NCI-H460 (cell line): ENCODE data around the gene UBE3A. TPM values are rescaled to one million over a fixed set of nuclear protein-coding genes. Genes with fewer than 3 reads are reported as not detected.
A peak's percentile ranks its signal among the peaks of the same experiment; 100 is the strongest.
"Not testable (repeated sequence)": the region's sequence is repeated elsewhere in the genome, so short reads cannot be mapped to it uniquely, and the experiment has no call there.

ENCODE experiments used
- DNase-seq: peaks from one replicate; pipeline ENCODE4 v3.0.0-alpha.2; 2016; ENCODE audit warnings: low read depth; ENCODE audit errors: extremely low read depth
- total RNA-seq: library from RNA; depleted of rRNA; stranded (reverse); fragments of >200 nt; shearing (Covaris generic); gene quantifications from 2 replicates; pipeline ENCODE4 v1.2.3, GENCODE V29; 2014

The UBE3A gene
- total RNA-seq, 1 experiment from 2014 or later, result 82.6 TPM

GRCh38 chr15:25439369-25439836 lies 579 bp upstream of the UBE3A start:
- DNase-seq, result peak; percentile 18

DNA sequence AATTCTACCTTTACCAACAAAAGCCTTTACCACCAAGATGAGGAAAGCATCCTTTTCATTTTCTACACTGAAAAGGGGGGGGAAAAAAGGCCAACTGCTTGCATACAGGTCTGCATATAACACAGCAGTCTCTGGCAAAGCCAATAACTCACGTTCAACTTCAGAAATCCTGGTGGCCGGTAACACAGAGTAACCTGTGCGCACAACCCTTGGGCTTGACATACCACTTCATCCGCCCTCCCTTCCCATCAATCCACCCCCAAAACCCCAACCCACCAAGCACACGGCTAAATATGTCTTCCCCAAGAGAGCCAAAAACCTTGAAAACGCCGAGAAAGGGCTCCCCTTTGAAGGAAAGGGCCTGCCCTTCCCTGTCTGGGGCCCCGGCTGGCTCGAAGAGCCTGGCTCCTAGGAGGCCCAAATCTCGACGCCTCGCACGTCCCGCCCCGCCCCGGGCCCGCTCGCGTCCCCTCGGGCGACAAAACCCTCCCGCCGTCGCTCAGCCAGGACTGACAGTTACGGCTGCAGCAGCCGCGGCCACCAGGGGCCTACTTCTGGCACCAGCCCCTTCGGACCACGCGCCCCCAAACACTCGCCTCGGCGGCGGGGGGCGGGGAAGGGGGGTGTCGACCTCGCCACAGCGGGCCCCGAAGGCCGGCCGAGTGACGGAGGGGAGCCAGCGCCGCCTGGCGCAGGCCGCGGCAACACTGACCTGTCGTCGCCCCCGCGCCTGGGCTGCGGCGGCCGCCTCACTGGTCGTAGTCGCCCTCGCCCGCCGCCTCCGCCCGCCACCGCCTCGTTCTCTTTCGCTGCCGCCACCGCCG lies 835 bp downstream of the UBE3A start:
- DNase-seq, result peak; percentile 18

GRCh38 chr15:25436707-25437106 lies 2.1 kb downstream of the UBE3A start:
- DNase-seq, result no peak

- DNase-seq, result no peak
Measured at GRCh38 chr15:25435474-25436243, 3.2 kb downstream of the UBE3A start.

DNA sequence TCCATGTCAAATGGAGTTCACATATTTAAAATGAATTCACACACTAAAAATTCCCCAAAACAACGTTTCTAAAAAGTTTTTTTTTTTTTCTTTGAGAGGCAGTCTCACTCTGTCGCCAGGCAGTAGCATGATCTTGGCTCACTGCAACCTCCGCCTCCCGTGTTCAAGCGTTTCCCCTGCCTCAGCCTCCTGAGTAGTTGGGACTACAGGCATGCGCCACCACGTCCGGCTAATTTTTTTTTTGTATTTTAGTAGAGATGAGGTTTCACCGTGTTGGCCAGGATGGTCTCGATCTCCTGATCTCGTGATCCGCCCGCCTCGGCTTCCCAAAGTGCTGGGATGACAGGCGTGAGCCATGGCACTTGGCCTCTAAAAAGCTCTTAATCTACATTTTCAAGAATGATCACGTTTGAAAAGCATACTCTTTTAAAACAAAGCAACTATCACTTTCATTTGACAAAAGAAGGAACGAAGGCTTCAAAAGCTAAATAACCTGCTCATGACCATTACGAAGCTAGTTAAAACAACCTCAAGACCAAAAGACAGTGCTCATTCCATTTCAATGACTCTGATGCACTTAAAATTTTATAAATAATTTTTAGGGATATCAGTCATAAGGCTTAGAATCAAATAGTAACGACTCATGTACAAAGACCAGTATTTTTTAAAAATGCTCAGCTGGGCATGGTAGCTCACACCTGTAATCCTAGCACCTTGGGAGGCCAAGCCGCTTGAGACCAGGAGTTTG lies 5.5 kb downstream of the UBE3A start:
- DNase-seq, result no peak

- DNase-seq, result no peak
Measured at GRCh38 chr15:25431836-25432561, 6.8 kb downstream of the UBE3A start.

DNA sequence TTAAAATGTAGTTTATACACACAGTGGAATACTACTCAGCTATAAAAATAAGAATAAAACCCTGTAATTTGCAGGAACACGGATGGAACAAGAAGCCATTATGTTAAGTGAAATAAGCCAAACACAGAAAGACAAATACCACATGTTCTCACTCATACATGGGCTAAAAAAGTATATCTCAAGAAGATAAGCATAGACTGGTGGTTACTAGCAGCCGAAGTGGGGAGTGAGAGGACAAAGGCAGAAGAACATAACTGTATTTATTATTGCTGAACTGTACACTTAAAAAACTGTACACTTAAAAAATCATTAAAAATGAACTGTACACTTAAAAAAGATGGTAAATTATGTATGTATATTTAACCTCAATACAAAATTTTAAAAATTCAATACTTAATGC lies 11.0 kb downstream of the UBE3A start:
- DNase-seq, result no peak

- no peak for DNase-seq
Measured at GRCh38 chr15:25426896-25427610, 11.8 kb downstream of the UBE3A start.

- no peak for DNase-seq
Measured at GRCh38 chr15:25424073-25424472, 14.8 kb downstream of the UBE3A start.

- DNase-seq, result no peak
Measured at GRCh38 chr15:25422021-25422420, 16.8 kb downstream of the UBE3A start.

- no peak for DNase-seq
Measured at GRCh38 chr15:25418202-25418601, 20.6 kb downstream of the UBE3A start.

DNA sequence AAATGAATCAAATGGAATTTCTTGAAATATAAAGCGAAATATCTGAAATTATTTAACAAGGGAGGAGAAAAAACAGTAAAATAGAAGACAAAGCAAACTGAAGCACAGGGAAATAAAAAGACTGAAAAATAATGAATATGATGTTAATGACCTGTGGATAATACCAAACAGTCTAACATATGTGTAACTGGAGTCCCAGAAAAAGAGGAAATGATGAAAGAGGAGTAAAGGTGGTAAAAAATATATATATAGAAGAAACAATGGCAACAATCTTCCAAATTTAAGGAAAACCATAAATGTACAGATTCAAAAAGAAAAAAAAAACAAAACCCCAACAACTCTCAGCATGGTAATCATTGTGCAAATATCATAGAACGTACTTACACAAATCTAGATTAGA lies 21.2 kb downstream of the UBE3A start:
- no peak for DNase-seq

GRCh38 chr15:25416693-25417092 lies 22.1 kb downstream of the UBE3A start:
- DNase-seq, result no peak

- no peak for DNase-seq
Measured at GRCh38 chr15:25415707-25416106, 23.1 kb downstream of the UBE3A start.

- DNase-seq, result no peak
Measured at GRCh38 chr15:25415217-25415616, 23.6 kb downstream of the UBE3A start.

- no peak for DNase-seq
Measured at GRCh38 chr15:25410649-25411048, 28.2 kb downstream of the UBE3A start.

GRCh38 chr15:25409731-25410130 lies 29.1 kb downstream of the UBE3A start:
- not testable (repeated sequence) for DNase-seq

DNA sequence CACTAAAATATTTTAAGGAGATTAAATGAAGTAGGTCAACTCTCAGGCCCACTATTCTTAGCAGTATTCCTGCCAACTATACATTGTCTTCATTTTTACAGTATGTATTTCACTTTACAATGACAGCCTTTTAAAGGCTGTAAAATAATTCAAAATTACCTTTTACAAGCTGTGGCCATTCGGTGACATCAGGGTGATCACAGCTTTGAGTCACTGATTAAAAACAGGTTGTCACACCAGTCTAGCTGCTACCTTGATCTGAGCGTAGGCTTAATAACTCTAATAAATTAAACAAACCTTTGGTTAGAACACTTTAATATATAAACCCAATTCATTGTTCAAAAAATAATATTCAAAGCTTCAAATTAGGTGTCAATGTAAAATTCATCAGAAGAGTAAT lies 29.9 kb downstream of the UBE3A start:
- no peak for DNase-seq

DNA sequence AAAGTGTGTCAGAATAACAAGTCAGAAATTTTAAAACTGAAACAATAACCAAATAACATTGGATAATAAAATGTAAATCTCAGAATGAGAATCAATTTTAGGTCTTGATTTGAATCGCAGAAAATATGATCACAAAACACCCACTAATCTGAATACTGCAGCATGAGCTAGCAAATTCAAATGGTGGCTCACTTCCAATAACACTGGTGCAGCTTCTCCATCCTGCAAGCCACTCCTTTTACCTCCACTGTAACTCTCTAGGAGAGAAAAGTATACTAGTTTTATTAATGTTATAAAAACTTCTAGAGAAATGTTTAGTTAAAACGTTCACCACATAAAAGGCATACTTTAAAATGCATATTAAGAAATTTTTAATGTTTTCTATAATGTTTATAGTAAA lies 30.4 kb downstream of the UBE3A start:
- DNase-seq, result no peak

DNA sequence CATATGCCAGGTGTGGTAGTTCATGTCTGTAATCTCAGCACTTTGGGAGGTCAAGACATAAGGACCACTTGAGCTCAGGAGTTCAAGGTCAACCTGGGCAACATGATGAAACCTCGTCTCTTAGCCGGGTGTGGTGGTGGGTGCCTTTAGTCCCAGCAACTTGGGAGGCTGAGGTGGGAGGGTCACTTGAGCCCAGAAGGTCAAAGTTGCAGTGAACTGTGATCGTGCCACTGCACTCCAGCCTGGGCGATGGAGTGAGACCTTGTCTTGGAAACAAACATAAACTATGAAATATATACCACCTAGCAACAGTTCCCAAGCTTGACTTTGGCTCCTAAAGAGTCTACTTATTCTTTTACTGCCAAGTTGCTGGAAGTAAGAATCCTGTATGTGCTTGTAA lies 30.9 kb downstream of the UBE3A start:
- no peak for DNase-seq
